SK-N-SH (cell line): ENCODE data around the gene ZNF213. TPM values are rescaled to one million over a fixed set of nuclear protein-coding genes. Genes with fewer than 3 reads are reported as not detected.

Experiments used
- CTCF ChIA-PET: fragments of 300-600, 350-600 bp; formaldehyde crosslinking; extraction: SDS; loops from one replicate; lab custom pipeline; 2021; lab: Yijun Ruan, JAX
- POLR2A ChIA-PET: fragments of 350-600 bp; sonication (Branson Sonifier 250); formaldehyde crosslinking; extraction: SDS; loops from one replicate; lab custom pipeline; 2020; ENCODE audit warnings: antibody characterized with exemption, inconsistent platforms; lab: Yijun Ruan, JAX
- DNase-seq: peaks from one replicate; pipeline ENCODE4 v3.0.0; 2012
- H2AFZ ChIP-seq: fragments of 200-600 bp; sonication (generic); 2 replicates; pipeline ENCODE4 v1.8.1; 2016; ENCODE audit warnings: antibody characterized with exemption, mild to moderate bottlenecking, low read depth
- H3F3A ChIP-seq: fragments of 200-600 bp; sonication (generic); replicated peaks from 2 replicates; pipeline ENCODE3; 2016; ENCODE audit warnings: antibody characterized with exemption, mild to moderate bottlenecking; ENCODE audit not compliant: insufficient read depth
- H3K27ac ChIP-seq, 2 experiments: fragments of 200-500 bp in 1 of 2; fragments of 200-600 bp in 1 of 2; sonication (Bioruptor generic) in 1 of 2; sonication (generic), shearing (Covaris generic) in 1 of 2; 2 replicates each; pipeline versions ENCODE4 v1.5.1 to v1.6.1; 2014 to 2016; ENCODE audit warnings: low read depth in 2 of 2, inconsistent platforms in 1 of 2, low read length in 1 of 2, mild to moderate bottlenecking in 1 of 2, mixed read lengths in 1 of 2
- H3K27me3 ChIP-seq: fragments of 200-600 bp; sonication (generic), shearing (Covaris generic); 2 replicates; pipeline ENCODE4 v1.6.1; 2016; ENCODE audit warnings: mixed run types; ENCODE audit not compliant: insufficient read depth
- H3K36me3 ChIP-seq, 2 experiments: fragments of 200-500 bp in 1 of 2; fragments of 200-600 bp in 1 of 2; sonication (Bioruptor generic) in 1 of 2; sonication (generic) in 1 of 2; replicated peaks in 1 of 2; 2 replicates each; pipeline versions ENCODE3 to v1.5.1; 2014 to 2016; ENCODE audit warnings: low read length in 1 of 2, mild to moderate bottlenecking in 1 of 2; ENCODE audit not compliant: insufficient read depth in 2 of 2, control insufficient read depth in 1 of 2
- H3K4me1 ChIP-seq, 2 experiments: fragments of 200-500 bp in 1 of 2; fragments of 200-600 bp in 1 of 2; sonication (Bioruptor generic) in 1 of 2; sonication (generic), shearing (Covaris generic) in 1 of 2; 2 replicates each; pipeline versions ENCODE4 v1.5.1 to v1.6.1; 2014 to 2016; ENCODE audit warnings: low read depth in 1 of 2, low read length in 1 of 2, mixed run types in 1 of 2; ENCODE audit not compliant: insufficient read depth in 2 of 2, control insufficient read depth in 1 of 2
- H3K4me2 ChIP-seq: fragments of 200-600 bp; sonication (generic), shearing (Covaris generic); 2 replicates; pipeline ENCODE4 v1.6.1; 2017; ENCODE audit warnings: mixed run types
- H3K4me3 ChIP-seq, 2 experiments: fragments of 200-500 bp in 1 of 2; fragments of 200-600 bp in 1 of 2; sonication (Bioruptor generic) in 1 of 2; sonication (generic), shearing (Covaris generic) in 1 of 2; 2 replicates each; pipeline versions ENCODE4 v1.5.1 to v1.8.1; 2014 to 2016; ENCODE audit warnings: low read depth in 2 of 2, inconsistent platforms in 1 of 2, low read length in 1 of 2, mild to moderate bottlenecking in 1 of 2, mixed read lengths in 1 of 2, moderate library complexity in 1 of 2
- H3K79me2 ChIP-seq: fragments of 200-600 bp; sonication (generic); 2 replicates; pipeline ENCODE4 v1.8.1; 2017; ENCODE audit warnings: mild to moderate bottlenecking; ENCODE audit not compliant: insufficient read depth
- H3K9ac ChIP-seq: fragments of 200-600 bp; sonication (generic); 2 replicates; pipeline ENCODE4 v1.6.1; 2017; ENCODE audit warnings: mixed run types
- H3K9me2 ChIP-seq: fragments of 200-600 bp; sonication (generic); 2 replicates; pipeline ENCODE4 v1.6.1; 2017; ENCODE audit warnings: mixed run types
- H3K9me3 ChIP-seq: fragments of 200-600 bp; sonication (generic); 2 replicates; pipeline ENCODE4 v1.6.1; 2017; ENCODE audit warnings: mixed run types, mild to moderate bottlenecking, moderate library complexity
- H4K20me1 ChIP-seq: fragments of 200-600 bp; sonication (generic); 2 replicates; pipeline ENCODE4 v1.6.1; 2017; ENCODE audit warnings: mild to moderate bottlenecking, mixed run types; ENCODE audit not compliant: insufficient read depth
- CHD2 ChIP-seq: fragments of 150-350 bp; IDR thresholded peaks from 2 replicates; pipeline ENCODE4 v1.6.1; 2018; ENCODE audit warnings: low read length; ENCODE audit not compliant: partially characterized antibody
- EZH2phosphoT487 ChIP-seq: fragments of 200-600 bp; sonication (generic); IDR thresholded peaks from 2 replicates; pipeline ENCODE4 v1.6.1; 2017; ENCODE audit warnings: low read depth, mixed run types, mild to moderate bottlenecking, antibody characterized with exemption, moderate library complexity, borderline replicate concordance
- FOSL2 ChIP-seq: IDR thresholded peaks from 2 replicates; pipeline ENCODE4 v1.4.0; 2012; ENCODE audit warnings: low read depth, mild to moderate bottlenecking, moderate library complexity, borderline replicate concordance
- GABPA ChIP-seq: IDR thresholded peaks from 2 replicates; pipeline ENCODE4 v1.4.0; 2012; ENCODE audit warnings: low read depth, mild to moderate bottlenecking
- IRF3 ChIP-seq: fragments of 150-350 bp; IDR thresholded peaks from 2 replicates; pipeline ENCODE4 v1.6.1; 2016; ENCODE audit warnings: mild to moderate bottlenecking, low read depth, low read length
- MAX ChIP-seq: IDR thresholded peaks from 2 replicates; pipeline ENCODE4 v1.4.0; 2012; ENCODE audit warnings: low read depth
- MEF2A ChIP-seq: IDR thresholded peaks from 2 replicates; pipeline ENCODE4 v1.4.0; 2012; ENCODE audit warnings: low read depth, borderline replicate concordance
- PBX3 ChIP-seq: IDR thresholded peaks from 2 replicates; pipeline ENCODE4; 2012
- POLR2AphosphoS5 ChIP-seq: IDR thresholded peaks from 2 replicates; pipeline ENCODE4 v1.6.1; 2012; ENCODE audit warnings: low read depth, low read length
- RAD21 ChIP-seq: IDR thresholded peaks from 2 replicates; pipeline ENCODE4 v1.6.1; 2012; ENCODE audit warnings: mild to moderate bottlenecking, low read length
- REST ChIP-seq: IDR thresholded peaks from 2 replicates; pipeline ENCODE4 v1.6.1; 2012; ENCODE audit warnings: mild to moderate bottlenecking, low read depth, low read length, moderate library complexity
- SIN3A ChIP-seq: IDR thresholded peaks from 2 replicates; pipeline ENCODE4 v1.6.1; 2012; ENCODE audit warnings: low read depth, mild to moderate bottlenecking, low read length, moderate library complexity, borderline replicate concordance
- TAF1 ChIP-seq: IDR thresholded peaks from 2 replicates; pipeline ENCODE4 v1.6.1; 2012; ENCODE audit warnings: low read depth, mild to moderate bottlenecking, low read length, moderate library complexity, borderline replicate concordance
- TCF12 ChIP-seq: IDR thresholded peaks from 2 replicates; pipeline ENCODE4 v1.4.0; 2012
- USF1 ChIP-seq: IDR thresholded peaks from 2 replicates; pipeline ENCODE4 v1.4.0; 2012; ENCODE audit warnings: low read depth, borderline replicate concordance
- YY1 ChIP-seq: IDR thresholded peaks from 2 replicates; pipeline ENCODE4 v1.4.0; 2012; ENCODE audit warnings: low read depth, mild to moderate bottlenecking
- WGBS: methylation state at CpG from one replicate; pipeline ENCODE4 v1.1.6; 2017; ENCODE audit warnings: low lambda C conversion rate; 5-methylcytosine and 5-hydroxymethylcytosine counted together
- polyA plus RNA-seq, 3 experiments: library from polyadenylated mRNA; depleted of rRNA; stranded (reverse); fragments of >200 nt; gene quantifications; 2 replicates each; pipeline ENCODE4 v1.2.3, GENCODE V29; 2012

The ZNF213 gene
- polyA plus RNA-seq, 1 of the 3 experiments (the other 2 are of a cell fraction) = 1.1 TPM

GRCh38 chr16:3085868-3086595, 48.8 kb upstream of the ZNF213 start:
- Histone ChIP-seq H3K27ac (no peak overlapping the region), H3K79me2 (no peaks in the 10 kb centered on the region), H3K9me2 (no peaks in the 10 kb centered on the region), H2AFZ (no peak overlapping the region), H3K9ac (no peak overlapping the region), H3K27me3 (peaks cover 45% of the 10 kb centered on the region), H3K4me3 (no peak overlapping the region), H3F3A (no peaks in the 10 kb centered on the region), H3K4me1 (no peaks in the 10 kb centered on the region; a peak in 1 of 4 replicates), H4K20me1 (no peaks in the 10 kb centered on the region), H3K4me2 (no peak overlapping the region), H3K9me3 (no peaks in the 10 kb centered on the region), H3K36me3 (no peaks in the 10 kb centered on the region)
- 79% methylated on average over 17 of the region's 17 CpGs for WGBS
- TF ChIP-seq RAD21 = no peak
- no peak for TF ChIP-seq USF1
- no peak for TF ChIP-seq SIN3A
- TF ChIP-seq PBX3 = no peak
- TF ChIP-seq EZH2phosphoT487 = no peak
- no peak for TF ChIP-seq TCF12
- TF ChIP-seq TAF1 = no peak
- TF ChIP-seq FOSL2 = no peak
- no peak for TF ChIP-seq POLR2AphosphoS5
- TF ChIP-seq MEF2A = no peak
- no peak for TF ChIP-seq MAX
- TF ChIP-seq YY1 = no peak
- CTCF ChIA-PET = interaction anchor here (0.7 to 2.0 kb wide), 4 partner anchors 27 to 427 kb away, joined by 3 to 13 read pairs (median 6); no protein-coding TSS in a partner anchor
- DNase-seq = no peak
- POLR2A ChIA-PET = no interaction called here

- no peaks in the 10 kb centered on the region for H3F3A ChIP-seq
- no peak overlapping the region for H3K27ac ChIP-seq
- DNase-seq = no peak
- no peaks in the 10 kb centered on the region for H3K9me3 ChIP-seq
- H3K27me3 ChIP-seq = peaks cover 49% of the 10 kb centered on the region
- ChIA-PET POLR2A (no interaction called here), CTCF (interaction anchor here (0.7 to 2.5 kb wide), 8 partner anchors 10 to 59 kb away, joined by 3 to 13 read pairs (median 5); no protein-coding TSS in a partner anchor)
- no peaks in the 10 kb centered on the region; a peak in 1 of 4 replicates for H3K4me1 ChIP-seq
- no peak overlapping the region for H2AFZ ChIP-seq
- no peak overlapping the region for H3K9ac ChIP-seq
- H3K79me2 ChIP-seq = no peaks in the 10 kb centered on the region
- H3K4me2 ChIP-seq = no peak overlapping the region
- WGBS = 56% methylated on average over 9 of the region's 14 CpGs
- no peaks in the 10 kb centered on the region for H3K9me2 ChIP-seq
- no peaks in the 10 kb centered on the region for H3K36me3 ChIP-seq
- no peak overlapping the region for H3K4me3 ChIP-seq
- no peaks in the 10 kb centered on the region for H4K20me1 ChIP-seq
- no peak for TF ChIP-seq EZH2phosphoT487
- TF ChIP-seq MAX = no peak
- TF ChIP-seq TCF12 = no peak
- TF ChIP-seq IRF3 = no peak
- no peak for TF ChIP-seq YY1
- no peak for TF ChIP-seq GABPA
- no peak for TF ChIP-seq CHD2
- no peak for TF ChIP-seq TAF1
- TF ChIP-seq REST = no peak
Measured at GRCh38 chr16:3086596-3087242, 48.1 kb upstream of the ZNF213 start.
